Effector memory CD4-positive, alpha-beta T cell (primary cell): Measurements from ENCODE around the gene KLHDC8B.
"Not testable (repeated sequence)": the region's sequence is repeated elsewhere in the genome, so short reads cannot be mapped to it uniquely, and the experiment has no call there.

Experiments used
- DNase-seq, 3 donors: peaks; one replicate each; pipeline ENCODE4 v3.0.0-alpha.2; 2020
- H3K27ac ChIP-seq: 2 replicates; pipeline ENCODE4 v1.7.0; 2013; ENCODE audit warnings: mild to moderate bottlenecking, low read length, moderate library complexity; ENCODE audit not compliant: insufficient read depth, poor library complexity, severe bottlenecking
- H3K27me3 ChIP-seq: replicated peaks from 2 replicates; pipeline ENCODE4 v1.7.0; 2013; ENCODE audit warnings: mild to moderate bottlenecking, low read length; ENCODE audit not compliant: insufficient read depth, control insufficient read depth, poor library complexity, severe bottlenecking
- H3K36me3 ChIP-seq: 2 replicates; pipeline ENCODE4 v1.7.0; 2013; ENCODE audit warnings: mild to moderate bottlenecking, low read length, moderate library complexity; ENCODE audit not compliant: control insufficient read depth, insufficient read depth
- H3K4me1 ChIP-seq: 2 replicates; pipeline ENCODE4 v1.7.0; 2013; ENCODE audit warnings: low read length, mild to moderate bottlenecking; ENCODE audit not compliant: control insufficient read depth, insufficient read depth, poor library complexity, severe bottlenecking
- H3K4me3 ChIP-seq: 2 replicates; pipeline ENCODE4 v1.7.0; 2013; ENCODE audit warnings: low read length, low read depth, mild to moderate bottlenecking; ENCODE audit not compliant: insufficient read depth, poor library complexity, severe bottlenecking
- H3K9me3 ChIP-seq: 2 replicates; pipeline ENCODE4 v1.7.0; 2013; ENCODE audit warnings: mild to moderate bottlenecking, low read length, moderate library complexity; ENCODE audit not compliant: control insufficient read depth

Gene KLHDC8B

GRCh38 chr3:49213998-49214397 lies 42.6 kb downstream of the KLHDC8B start:
- no peak overlapping the region for H3K4me3 ChIP-seq
- no peaks in the 10 kb centered on the region for H3K9me3 ChIP-seq
- DNase-seq, result no peak
- no peaks in the 10 kb centered on the region for H3K27me3 ChIP-seq
- H3K36me3 ChIP-seq, result no peaks in the 10 kb centered on the region
- no peak overlapping the region for H3K27ac ChIP-seq
- H3K4me1 ChIP-seq, result no peaks in the 10 kb centered on the region

GRCh38 chr3:49216687-49217086 lies 45.3 kb downstream of the KLHDC8B start:
- DNase-seq, H3K27me3 ChIP-seq, H3K4me3 ChIP-seq, H3K4me1 ChIP-seq, H3K9me3 ChIP-seq, H3K36me3 ChIP-seq, H3K27ac ChIP-seq: not testable (repeated sequence)

- H3K4me3 ChIP-seq, H3K27ac ChIP-seq, H3K4me1 ChIP-seq, H3K36me3 ChIP-seq, DNase-seq, H3K9me3 ChIP-seq, H3K27me3 ChIP-seq: not testable (repeated sequence)
Measured at GRCh38 chr3:49217108-49217507, 45.7 kb downstream of the KLHDC8B start.

GRCh38 chr3:49217688-49218470 lies 46.5 kb downstream of the KLHDC8B start:
- no peaks in the 10 kb centered on the region for H3K27me3 ChIP-seq
- no peaks in the 10 kb centered on the region for H3K36me3 ChIP-seq
- H3K4me1 ChIP-seq, result no peaks in the 10 kb centered on the region
- no peaks in the 10 kb centered on the region for H3K9me3 ChIP-seq
- no peak overlapping the region for H3K4me3 ChIP-seq
- H3K27ac ChIP-seq, result no peak overlapping the region
- DNase-seq, result no peak

GRCh38 chr3:49218471-49218989 lies 47.1 kb downstream of the KLHDC8B start:
- H3K9me3 ChIP-seq, H3K36me3 ChIP-seq, H3K27me3 ChIP-seq, DNase-seq, H3K4me1 ChIP-seq, H3K4me3 ChIP-seq, H3K27ac ChIP-seq: not testable (repeated sequence)

GRCh38 chr3:49219132-49219531 lies 47.7 kb downstream of the KLHDC8B start:
- H3K4me3 ChIP-seq, result no peak overlapping the region
- no peaks in the 10 kb centered on the region for H3K36me3 ChIP-seq
- no peaks in the 10 kb centered on the region for H3K27me3 ChIP-seq
- DNase-seq, result no peak
- H3K9me3 ChIP-seq, result no peaks in the 10 kb centered on the region
- no peak overlapping the region for H3K27ac ChIP-seq
- no peaks in the 10 kb centered on the region for H3K4me1 ChIP-seq

GRCh38 chr3:49220985-49221563 lies 49.7 kb downstream of the KLHDC8B start:
- not testable (repeated sequence) for DNase-seq, H3K9me3 ChIP-seq, H3K4me3 ChIP-seq, H3K27me3 ChIP-seq, H3K4me1 ChIP-seq, H3K27ac ChIP-seq, H3K36me3 ChIP-seq

- Histone ChIP-seq H3K36me3 (no peaks in the 10 kb centered on the region), H3K27ac (no peak overlapping the region), H3K9me3 (no peaks in the 10 kb centered on the region), H3K4me1 (no peaks in the 10 kb centered on the region), H3K4me3 (no peak overlapping the region), H3K27me3 (no peaks in the 10 kb centered on the region)
- no peak for DNase-seq
Measured at GRCh38 chr3:49222002-49222401, 50.6 kb downstream of the KLHDC8B start.
